ENCODE results near the gene DNTT.

Gene DNTT

GRCh38 chr10:96387601-96388000 is 83.4 kb downstream of the DNTT start:
- no peak overlapping the region for H3K27ac ChIP-seq (replicated peaks)
- no peaks in the 10 kb centered on the region for H3K27me3 ChIP-seq (ENCODE audit: insufficient read depth, poor library complexity, severe bottlenecking)
- no peak for DNase-seq (ENCODE audit: low read depth in 1 of 2, low spot score in 1 of 2)
- no peak overlapping the region for H3K4me3 ChIP-seq (replicated peaks; ENCODE audit: insufficient read depth, low read length)
- TF ChIP-seq REST (IDR thresholded peaks at IDR 0.05; ENCODE audit: insufficient replicate concordance, low read depth) (no peak), SPI1 (IDR thresholded peaks at IDR 0.05; ENCODE audit: borderline replicate concordance, low read depth) (no peak), GABPA (IDR thresholded peaks at IDR 0.05; ENCODE audit: low read depth) (no peak), POLR2AphosphoS5 (IDR thresholded peaks at IDR 0.05; ENCODE audit: low read depth) (no peak)
- TF ChIP-seq, protein P1, sequence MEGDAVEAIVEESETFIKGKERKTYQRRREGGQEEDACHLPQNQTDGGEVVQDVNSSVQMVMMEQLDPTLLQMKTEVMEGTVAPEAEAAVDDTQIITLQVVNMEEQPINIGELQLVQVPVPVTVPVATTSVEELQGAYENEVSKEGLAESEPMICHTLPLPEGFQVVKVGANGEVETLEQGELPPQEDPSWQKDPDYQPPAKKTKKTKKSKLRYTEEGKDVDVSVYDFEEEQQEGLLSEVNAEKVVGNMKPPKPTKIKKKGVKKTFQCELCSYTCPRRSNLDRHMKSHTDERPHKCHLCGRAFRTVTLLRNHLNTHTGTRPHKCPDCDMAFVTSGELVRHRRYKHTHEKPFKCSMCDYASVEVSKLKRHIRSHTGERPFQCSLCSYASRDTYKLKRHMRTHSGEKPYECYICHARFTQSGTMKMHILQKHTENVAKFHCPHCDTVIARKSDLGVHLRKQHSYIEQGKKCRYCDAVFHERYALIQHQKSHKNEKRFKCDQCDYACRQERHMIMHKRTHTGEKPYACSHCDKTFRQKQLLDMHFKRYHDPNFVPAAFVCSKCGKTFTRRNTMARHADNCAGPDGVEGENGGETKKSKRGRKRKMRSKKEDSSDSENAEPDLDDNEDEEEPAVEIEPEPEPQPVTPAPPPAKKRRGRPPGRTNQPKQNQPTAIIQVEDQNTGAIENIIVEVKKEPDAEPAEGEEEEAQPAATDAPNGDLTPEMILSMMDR (IDR thresholded peaks at IDR 0.05; ENCODE audit: insufficient read depth, low read length) = no peak

Measured in HL-60 (cell line).